PC-9 (cell line): ENCODE results near the gene RNU5D-1. TPM values are rescaled to one million over a fixed set of nuclear protein-coding genes. Genes with fewer than 3 reads are reported as not detected.

Experiments used
- BruUV-seq: library from RNA; stranded (reverse); fragments of 400-500 nt; replicated peaks from 2 replicates; lab custom pipeline; 2021; lab: Mats Ljungman, UMichigan
- CTCF ChIA-PET: fragments of 300-600 bp; sonication (Branson Sonifier 250); formaldehyde crosslinking; loops from one replicate; lab custom pipeline; 2022; ENCODE audit warnings: antibody characterized with exemption; lab: Charles Lee
- POLR2A ChIA-PET: fragments of 300-600 bp; sonication (Branson Sonifier 250); formaldehyde crosslinking; loops from one replicate; lab custom pipeline; 2022; ENCODE audit warnings: antibody characterized with exemption; ENCODE audit not compliant: unreplicated experiment; lab: Charles Lee
- DNase-seq, 2 experiments: peaks; one replicate each; pipeline versions ENCODE4 v3.0.0 to v3.0.0-alpha.2; 2015 to 2022; ENCODE audit warnings: mixed read lengths in 1 of 2
- H2AFZ ChIP-seq: fragments of 200-600 bp; sonication (generic); 2 replicates; pipeline ENCODE4 v1.8.1; 2017; ENCODE audit warnings: antibody characterized with exemption
- H3F3A ChIP-seq: fragments of 200-600 bp; sonication (generic); 2 replicates; pipeline ENCODE4 v1.8.1; 2017; ENCODE audit warnings: antibody characterized with exemption, mild to moderate bottlenecking, low read depth; ENCODE audit not compliant: insufficient read depth
- H3K27ac ChIP-seq: fragments of 200-600 bp; sonication (generic); 2 replicates; pipeline ENCODE4 v1.6.1; 2016; ENCODE audit warnings: mixed run types
- H3K27me3 ChIP-seq: fragments of 200-600 bp; sonication (generic); 2 replicates; pipeline ENCODE4 v1.6.1; 2016; ENCODE audit warnings: low read depth, mixed run types; ENCODE audit not compliant: insufficient read depth
- H3K36me3 ChIP-seq: fragments of 200-600 bp; sonication (generic); 2 replicates; pipeline ENCODE4 v1.6.1; 2016; ENCODE audit warnings: low read depth, mixed run types
- H3K4me1 ChIP-seq: fragments of 200-600 bp; sonication (generic); replicated peaks from 2 replicates; pipeline ENCODE4 v1.6.1; 2016; ENCODE audit warnings: mixed run types; ENCODE audit not compliant: insufficient read depth
- H3K4me2 ChIP-seq: fragments of 200-600 bp; sonication (generic); 2 replicates; pipeline ENCODE4 v1.6.1; 2017; ENCODE audit warnings: mixed run types
- H3K4me3 ChIP-seq: fragments of 200-600 bp; sonication (generic); 2 replicates; pipeline ENCODE4 v1.6.1; 2016; ENCODE audit warnings: mixed run types
- H3K79me2 ChIP-seq: fragments of 200-600 bp; sonication (generic); 2 replicates; pipeline ENCODE4 v1.6.1; 2017; ENCODE audit warnings: low read depth, mixed run types
- H3K9me2 ChIP-seq: fragments of 200-600 bp; sonication (generic); 2 replicates; pipeline ENCODE4 v1.8.1; 2017; ENCODE audit warnings: mild to moderate bottlenecking; ENCODE audit not compliant: insufficient read depth
- H3K9me3 ChIP-seq: fragments of 200-600 bp; sonication (generic); 2 replicates; pipeline ENCODE4 v1.8.1; 2016; ENCODE audit warnings: low read depth; ENCODE audit not compliant: insufficient read depth
- H4K20me1 ChIP-seq: fragments of 200-600 bp; sonication (generic); 2 replicates; pipeline ENCODE4 v1.8.1; 2017; ENCODE audit not compliant: insufficient read depth
- CTCF ChIP-seq: fragments of 200-600 bp; sonication (generic); conservative IDR thresholded peaks from 2 replicates; pipeline ENCODE4 v1.6.1; 2017; ENCODE audit warnings: mixed run types, antibody characterized with exemption, mild to moderate bottlenecking, moderate library complexity
- EZH2 ChIP-seq: fragments of 200-600 bp; sonication (generic); IDR thresholded peaks from 2 replicates; pipeline ENCODE4 v1.8.0; 2017; ENCODE audit warnings: antibody characterized with exemption, low read depth
- intact Hi-C: fragments of 100-400 bp; cut with micrococcal nuclease; formaldehyde crosslinking; loops from one replicate; pipeline ENCODE4 v1.10.0; 2022; ENCODE audit not compliant: unreplicated experiment
- total RNA-seq: library from RNA; stranded (reverse); gene quantifications from 2 replicates; pipeline ENCODE4 v1.2.3, GENCODE V29; 2021

Gene RNU5D-1
- total RNA-seq, 1 experiment from 2014 or later, result not detected

GRCh38 chr1:44776730-44777068 lies 45.7 kb upstream of the RNU5D-1 start:
- Histone ChIP-seq H3K4me3 (peak overlapping the region; percentile 95), H3K9me2 (no peaks in the 10 kb centered on the region), H3K79me2 (peaks cover 60% of the 10 kb centered on the region), H3K4me2 (peak overlapping the region; percentile 84), H3F3A (peaks cover 80% of the 10 kb centered on the region), H3K27ac (peak overlapping the region; percentile 98), H3K27me3 (no peaks in the 10 kb centered on the region), H2AFZ (no peak overlapping the region), H3K36me3 (peaks cover 49% of the 10 kb centered on the region), H3K9me3 (no peaks in the 10 kb centered on the region), H3K4me1 (peaks cover 22% of the 10 kb centered on the region), H4K20me1 (peaks cover 43% of the 10 kb centered on the region)
- DNase-seq, result no peak
- BruUV-seq, result no TSS peak
- intact Hi-C loops, result no loop called here
- POLR2A ChIA-PET, result interaction anchor here (0.6 kb wide), 1 partner anchor 23 kb away, joined by 4 read pairs; the partner anchor contains the start of gene PLK3
- CTCF ChIA-PET, result interaction anchor here (1.0 to 1.2 kb wide), 3 partner anchors 17 to 45 kb away, joined by 3 to 4 read pairs (median 3); partner anchors contain the start of gene PLK3
- TF ChIP-seq CTCF, result no peak
- no peak for TF ChIP-seq EZH2

GRCh38 chr1:44775930-44776729 lies 45.2 kb upstream of the RNU5D-1 start:
- H3K79me2 ChIP-seq, result peaks cover 60% of the 10 kb centered on the region
- intact Hi-C loops, result loop anchor here (2.0 kb wide), 1 partner anchor 45 kb away; the partner anchor contains the start of gene RNU5D-1
- ChIA-PET CTCF (interaction anchor here (0.5 to 1.2 kb wide), 5 partner anchors 17 to 748 kb away, joined by 3 to 4 read pairs (median 3); partner anchors contain the start of gene PLK3), POLR2A (interaction anchor here (0.5 to 1.6 kb wide), 9 partner anchors 24 to 1674 kb away, joined by 3 to 15 read pairs (median 5); partner anchors contain the start of genes PLK3 and TMEM53)
- H4K20me1 ChIP-seq, result peaks cover 43% of the 10 kb centered on the region
- peak overlapping the region; percentile 84 for H3K4me2 ChIP-seq
- H3F3A ChIP-seq, result peaks cover 74% of the 10 kb centered on the region
- peak overlapping the region; percentile 95 for H3K4me3 ChIP-seq
- no peaks in the 10 kb centered on the region for H3K27me3 ChIP-seq
- peak overlapping the region; percentile 98 for H3K27ac ChIP-seq
- H3K36me3 ChIP-seq, result peaks cover 44% of the 10 kb centered on the region
- no peaks in the 10 kb centered on the region for H3K9me3 ChIP-seq
- H2AFZ ChIP-seq, result peak overlapping the region; percentile 73; the same call in 1 of the 2 replicates
- no peaks in the 10 kb centered on the region for H3K9me2 ChIP-seq
- DNase-seq, result peak in 1 of 2 experiments; percentile 30
- TSS peak; percentile 38 for BruUV-seq
- H3K4me1 ChIP-seq, result peaks cover 22% of the 10 kb centered on the region
- TF ChIP-seq CTCF, result no peak
- TF ChIP-seq EZH2, result no peak

- CTCF ChIA-PET, result interaction anchor here (0.5 to 1.2 kb wide), 6 partner anchors 18 to 747 kb away, joined by 3 to 15 read pairs (median 3); partner anchors contain the start of gene PLK3
Observed at GRCh38 chr1:44775078-44775929, 44.3 kb upstream of the RNU5D-1 start, which contains the start of gene RPS8. Gene RPS8, plus strand, starts transcription at chr1:44775540. Its CDS starts 57 bp downstream, at chr1:44775597.

More at GRCh38 chr1:44775078-44775929, 44.3 kb upstream of the RNU5D-1 start, which contains the start of gene RPS8:
- peaks cover 22% of the 10 kb centered on the region for H3K4me1 ChIP-seq
- TSS peak; percentile 85 for BruUV-seq
- H3K9me3 ChIP-seq, result no peaks in the 10 kb centered on the region
- peaks cover 42% of the 10 kb centered on the region for H3K36me3 ChIP-seq
- H3F3A ChIP-seq, result peaks cover 66% of the 10 kb centered on the region
- no peaks in the 10 kb centered on the region for H3K27me3 ChIP-seq
- peaks cover 60% of the 10 kb centered on the region for H3K79me2 ChIP-seq
- peak within 1 kb of the TSS; percentile 73 for H2AFZ ChIP-seq
- TF ChIP-seq EZH2 (no peak), CTCF (0 out of 2 replicates have a peak, but pooled peaks have one; percentile 10)
- intact Hi-C loops, result loop anchor here (2.0 kb wide), 1 partner anchor 45 kb away; the partner anchor contains the start of gene RNU5D-1
- DNase-seq, result peak; percentile 86 to 87
- H3K27ac ChIP-seq, result peak within 1 kb of the TSS; percentile 98
- H4K20me1 ChIP-seq, result peaks cover 38% of the 10 kb centered on the region
- no peaks in the 10 kb centered on the region for H3K9me2 ChIP-seq
- H3K4me3 ChIP-seq, result peak within 1 kb of the TSS; percentile 95
- H3K4me2 ChIP-seq, result peak within 1 kb of the TSS; percentile 84
- POLR2A ChIA-PET, result interaction anchor here (0.5 to 1.6 kb wide), 13 partner anchors 26 to 1954 kb away, joined by 3 to 15 read pairs (median 5); partner anchors contain the start of genes MMACHC, PRDX1, RNU5D-1 and TMEM53
